Sigmoid colon (tissue), 4 donors: ENCODE data around the gene GYS2.

Source experiments
- EP300 ChIP-seq, 4 donors: sonication (generic); formaldehyde crosslinking; IDR thresholded peaks; one replicate each; pipeline ENCODE4 v1.6.1; 2017; ENCODE audit warnings: antibody characterized with exemption in 4 of 4
- TF ChIP-seq, protein P1 (sequence below), 4 experiments: fragments of 450-650 bp in 3 of 4; fragments of 200-600 bp in 1 of 4; IDR thresholded peaks; one replicate each; pipeline ENCODE4 v1.5.1; 2016 to 2019; ENCODE audit warnings: antibody characterized with exemption in 4 of 4, mild to moderate bottlenecking in 3 of 4, moderate library complexity in 2 of 4

DNA sequence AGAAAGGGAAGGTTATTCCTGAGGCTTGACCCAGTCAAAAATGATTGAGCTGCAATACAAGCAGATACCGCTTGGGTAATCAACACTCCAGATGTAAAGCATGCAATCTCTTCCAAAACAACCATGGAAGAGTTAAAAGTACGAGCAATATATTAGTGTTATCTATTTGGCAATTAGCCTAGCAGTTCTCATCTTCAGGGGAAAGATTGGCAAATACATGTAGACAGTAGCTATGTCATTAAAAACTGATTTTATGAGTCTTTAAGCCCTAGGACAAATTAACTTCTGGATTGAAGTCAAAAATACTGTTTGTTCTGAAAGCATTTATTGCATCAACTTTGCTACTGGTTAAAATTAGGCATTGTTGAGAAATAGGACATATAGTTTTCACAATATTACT is 9.3 kb upstream of the GYS2 start:
- TF ChIP-seq EP300 (IDR thresholded peaks at IDR 0.05): no peak
- TF ChIP-seq, protein P1, sequence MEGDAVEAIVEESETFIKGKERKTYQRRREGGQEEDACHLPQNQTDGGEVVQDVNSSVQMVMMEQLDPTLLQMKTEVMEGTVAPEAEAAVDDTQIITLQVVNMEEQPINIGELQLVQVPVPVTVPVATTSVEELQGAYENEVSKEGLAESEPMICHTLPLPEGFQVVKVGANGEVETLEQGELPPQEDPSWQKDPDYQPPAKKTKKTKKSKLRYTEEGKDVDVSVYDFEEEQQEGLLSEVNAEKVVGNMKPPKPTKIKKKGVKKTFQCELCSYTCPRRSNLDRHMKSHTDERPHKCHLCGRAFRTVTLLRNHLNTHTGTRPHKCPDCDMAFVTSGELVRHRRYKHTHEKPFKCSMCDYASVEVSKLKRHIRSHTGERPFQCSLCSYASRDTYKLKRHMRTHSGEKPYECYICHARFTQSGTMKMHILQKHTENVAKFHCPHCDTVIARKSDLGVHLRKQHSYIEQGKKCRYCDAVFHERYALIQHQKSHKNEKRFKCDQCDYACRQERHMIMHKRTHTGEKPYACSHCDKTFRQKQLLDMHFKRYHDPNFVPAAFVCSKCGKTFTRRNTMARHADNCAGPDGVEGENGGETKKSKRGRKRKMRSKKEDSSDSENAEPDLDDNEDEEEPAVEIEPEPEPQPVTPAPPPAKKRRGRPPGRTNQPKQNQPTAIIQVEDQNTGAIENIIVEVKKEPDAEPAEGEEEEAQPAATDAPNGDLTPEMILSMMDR (IDR thresholded peaks at IDR 0.05): no peak
